ENCODE results near the gene USP3.

Gene USP3

DNA sequence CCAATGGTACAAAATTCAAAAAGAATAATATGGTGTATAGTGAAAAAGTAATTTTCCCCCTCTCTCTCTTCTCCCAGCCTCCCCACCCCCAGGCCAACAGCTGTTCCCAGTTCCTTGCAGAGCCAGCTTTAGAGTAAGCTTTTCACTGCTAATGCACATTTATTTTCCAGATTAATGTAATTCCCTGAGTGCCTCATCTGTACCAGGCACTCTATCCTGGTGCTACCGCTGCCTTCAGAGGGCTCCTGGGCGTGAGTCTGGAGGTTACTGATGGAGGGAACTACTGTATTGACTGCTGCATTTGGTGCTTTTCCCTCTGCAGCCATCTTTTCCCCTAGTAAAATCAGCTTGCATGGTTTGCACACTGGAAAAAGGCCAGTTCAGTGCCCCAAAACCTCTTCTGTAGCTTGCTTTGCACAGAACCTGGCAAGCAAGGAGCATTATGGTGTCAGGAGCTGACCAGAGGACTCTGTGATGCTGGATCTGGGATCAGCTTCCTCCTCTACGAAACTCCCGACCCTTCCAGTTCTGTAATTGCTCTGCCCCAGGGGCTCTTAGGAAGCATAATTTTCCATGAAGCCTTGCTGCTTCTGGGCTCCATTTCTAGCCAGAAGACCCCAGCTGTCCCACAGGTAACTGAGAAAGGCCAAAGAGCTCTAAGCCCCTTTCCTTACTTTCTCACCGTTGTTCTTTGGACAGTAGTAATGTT is 8.5 kb upstream of the USP3 start:
- TF ChIP-seq OSR1 (CRISPR knock-in tag; IDR thresholded peaks at IDR 0.05) = no peak
- TF ChIP-seq CSRNP3 (CRISPR knock-in tag; IDR thresholded peaks at IDR 0.05) = no peak
- TF ChIP-seq CSDC2 (CRISPR knock-in tag; IDR thresholded peaks at IDR 0.05) = no peak
- TF ChIP-seq ZNF70 (CRISPR knock-in tag; IDR thresholded peaks at IDR 0.05) = no peak
- TF ChIP-seq GLIS3 (CRISPR knock-in tag; IDR thresholded peaks at IDR 0.05) = no peak
- TF ChIP-seq ARNTL (CRISPR knock-in tag; IDR thresholded peaks at IDR 0.05; ENCODE audit: borderline replicate concordance, low read depth) = no peak
- no peak for TF ChIP-seq SNAI2 (CRISPR knock-in tag; IDR thresholded peaks at IDR 0.05)
- no peak for TF ChIP-seq ZNF565 (CRISPR knock-in tag; conservative IDR thresholded peaks at IDR 0.05; ENCODE audit: low read depth)
- no peak for TF ChIP-seq TCF4 (CRISPR knock-in tag; IDR thresholded peaks at IDR 0.05; ENCODE audit: borderline replicate concordance)
- TF ChIP-seq ISL1 (CRISPR knock-in tag; IDR thresholded peaks at IDR 0.05) = no peak
- no peak for TF ChIP-seq TOX (CRISPR knock-in tag; IDR thresholded peaks at IDR 0.05; ENCODE audit: borderline replicate concordance)
- no peak; the same call in 2 of the 3 replicates for ATAC-seq

DNA sequence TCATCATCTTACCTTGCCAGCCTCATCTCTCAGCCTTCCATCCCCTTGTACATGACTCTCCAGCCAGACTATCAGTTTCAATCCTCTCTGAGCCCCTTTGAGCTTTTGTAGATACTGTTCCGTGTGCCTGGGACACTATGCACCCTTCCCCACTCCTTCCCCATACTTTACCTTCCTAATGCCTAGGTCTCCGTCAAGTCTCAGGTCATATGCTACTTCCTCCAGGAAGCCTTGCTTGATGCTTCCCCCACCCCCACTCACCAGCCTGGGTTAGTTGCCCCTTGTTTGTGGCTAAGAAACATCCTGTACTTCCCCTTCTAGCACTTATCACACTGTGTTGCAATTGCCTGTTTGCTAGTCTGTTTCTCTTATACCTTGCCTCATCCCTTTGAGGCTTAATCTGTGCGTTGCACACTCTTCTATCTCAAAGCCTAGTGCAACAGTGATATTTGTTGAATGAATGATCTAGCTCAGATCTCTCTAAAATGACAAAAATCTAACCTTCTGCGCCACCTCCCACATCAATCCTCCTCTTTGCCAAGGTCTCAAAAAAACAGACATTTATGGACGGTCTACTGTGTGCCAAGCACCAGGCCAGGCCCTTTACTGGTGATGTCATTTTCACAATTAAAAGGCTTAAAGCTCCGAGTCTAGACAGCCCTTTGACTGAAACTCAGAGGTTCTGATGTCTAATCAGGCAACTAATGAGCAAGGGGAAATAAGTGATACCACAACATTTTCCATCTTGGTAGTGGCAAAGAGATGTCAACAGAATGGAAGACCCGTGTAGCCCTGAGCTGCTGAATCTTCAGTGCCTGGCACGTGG is 6.5 kb upstream of the USP3 start:
- no peak for TF ChIP-seq SNAI2 (CRISPR knock-in tag; IDR thresholded peaks at IDR 0.05)
- no peak for TF ChIP-seq GLIS3 (CRISPR knock-in tag; IDR thresholded peaks at IDR 0.05)
- TF ChIP-seq TSHZ2 (CRISPR knock-in tag; IDR thresholded peaks at IDR 0.05) = no peak
- TF ChIP-seq TOX (CRISPR knock-in tag; IDR thresholded peaks at IDR 0.05; ENCODE audit: borderline replicate concordance) = no peak
- no peak for TF ChIP-seq ZNF565 (CRISPR knock-in tag; conservative IDR thresholded peaks at IDR 0.05; ENCODE audit: low read depth)
- TF ChIP-seq POU6F1 (CRISPR knock-in tag; IDR thresholded peaks at IDR 0.05; ENCODE audit: borderline replicate concordance, low read depth) = no peak
- TF ChIP-seq BACH2 (CRISPR knock-in tag; IDR thresholded peaks at IDR 0.05; ENCODE audit: borderline replicate concordance) = no peak
- no peak for ATAC-seq

DNA sequence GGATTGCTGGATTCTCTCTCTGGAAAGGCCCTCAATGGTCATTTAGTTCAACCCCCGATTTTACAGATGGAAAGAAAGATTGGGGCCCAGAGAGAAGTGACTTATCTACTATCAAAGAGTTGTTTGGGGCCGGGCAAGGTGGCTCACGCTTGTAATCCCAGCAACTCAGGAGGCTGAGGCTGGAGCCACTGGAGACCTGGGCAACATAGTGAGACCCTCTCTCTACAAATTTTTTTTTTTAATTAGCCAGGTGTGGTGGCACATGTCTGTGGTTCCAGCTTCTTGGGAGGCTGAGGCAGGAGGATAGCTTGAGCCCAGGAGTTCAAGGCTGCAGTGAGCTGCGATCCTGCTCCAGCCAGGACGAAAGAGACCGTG is 5.2 kb upstream of the USP3 start:
- no peak for TF ChIP-seq ZC3H10 (CRISPR knock-in tag; IDR thresholded peaks at IDR 0.05)
- TF ChIP-seq TOX (CRISPR knock-in tag; IDR thresholded peaks at IDR 0.05; ENCODE audit: borderline replicate concordance) = no peak
- TF ChIP-seq ZFP30 (CRISPR knock-in tag; IDR thresholded peaks at IDR 0.05) = no peak
- no peak for TF ChIP-seq CSRNP3 (CRISPR knock-in tag; IDR thresholded peaks at IDR 0.05)
- no peak for TF ChIP-seq TSHZ2 (CRISPR knock-in tag; IDR thresholded peaks at IDR 0.05)
- TF ChIP-seq PATZ1 (CRISPR knock-in tag; IDR thresholded peaks at IDR 0.05; ENCODE audit: borderline replicate concordance) = no peak
- TF ChIP-seq ISL1 (CRISPR knock-in tag; IDR thresholded peaks at IDR 0.05) = no peak
- TF ChIP-seq ZFP3 (CRISPR knock-in tag; IDR thresholded peaks at IDR 0.05) = no peak
- TF ChIP-seq CSDC2 (CRISPR knock-in tag; IDR thresholded peaks at IDR 0.05) = no peak
- TF ChIP-seq TCF4 (CRISPR knock-in tag; IDR thresholded peaks at IDR 0.05; ENCODE audit: borderline replicate concordance) = no peak
- TF ChIP-seq ESRRG (CRISPR knock-in tag; IDR thresholded peaks at IDR 0.05) = no peak
- TF ChIP-seq ZNF70 (CRISPR knock-in tag; IDR thresholded peaks at IDR 0.05) = no peak
- no peak for TF ChIP-seq ARNTL (CRISPR knock-in tag; IDR thresholded peaks at IDR 0.05; ENCODE audit: borderline replicate concordance, low read depth)
- TF ChIP-seq PPARA (CRISPR knock-in tag; IDR thresholded peaks at IDR 0.05; ENCODE audit: borderline replicate concordance) = no peak
- TF ChIP-seq ZNF8 (CRISPR knock-in tag; IDR thresholded peaks at IDR 0.05) = no peak
- no peak for ATAC-seq

All from SK-N-SH treated with all-trans-retinoic acid at 6 μM for 48 hours (cell line).